Neuronal stem cell (in vitro differentiated cells): ENCODE results near the gene LRMDA.

Experiments used
- DNase-seq: peaks from one replicate; pipeline ENCODE4 v3.0.0-alpha.2; 2013; ENCODE audit warnings: low spot score
- H2AFZ ChIP-seq: one replicate; pipeline ENCODE4 v1.6.1; 2013; ENCODE audit warnings: mild to moderate bottlenecking, low read length, inconsistent platforms
- H2AK5ac ChIP-seq: 2 replicates; pipeline ENCODE4 v1.6.1; 2013; ENCODE audit warnings: low read depth, mild to moderate bottlenecking, inconsistent platforms, low read length, moderate library complexity, mixed read lengths
- H2BK120ac ChIP-seq: 2 replicates; pipeline ENCODE4 v1.6.1; 2013; ENCODE audit warnings: low read depth, mild to moderate bottlenecking, inconsistent platforms, low read length, moderate library complexity, mixed read lengths
- H2BK12ac ChIP-seq: one replicate; pipeline ENCODE4 v1.6.1; 2013; ENCODE audit warnings: low read length, inconsistent platforms
- H2BK15ac ChIP-seq: 2 replicates; pipeline ENCODE4 v1.6.1; 2013; ENCODE audit warnings: mild to moderate bottlenecking, low read length, inconsistent platforms, mixed read lengths
- H2BK5ac ChIP-seq: one replicate; pipeline ENCODE4 v1.6.1; 2013; ENCODE audit warnings: inconsistent platforms, mild to moderate bottlenecking, low read length, moderate library complexity
- H3K14ac ChIP-seq: one replicate; pipeline ENCODE4 v1.6.1; 2013; ENCODE audit warnings: low read length, inconsistent platforms
- H3K18ac ChIP-seq: 2 replicates; pipeline ENCODE4 v1.6.1; 2013; ENCODE audit warnings: low read length, inconsistent platforms
- H3K23ac ChIP-seq: 2 replicates; pipeline ENCODE4 v1.6.1; 2013; ENCODE audit warnings: low read depth, mild to moderate bottlenecking, mixed read lengths, low read length, inconsistent platforms; ENCODE audit not compliant: poor library complexity
- H3K27ac ChIP-seq: replicated peaks from 3 replicates; pipeline ENCODE4 v1.5.1; 2013; ENCODE audit warnings: low read length, inconsistent platforms
- H3K27me3 ChIP-seq, 3 experiments: 2 replicates each; pipeline ENCODE4 v1.6.1; 2013; ENCODE audit warnings: low read length in 3 of 3, mild to moderate bottlenecking in 2 of 3, inconsistent platforms in 1 of 3, low read depth in 1 of 3, mixed read lengths in 1 of 3, moderate library complexity in 1 of 3; ENCODE audit not compliant: control insufficient read depth in 3 of 3, insufficient read depth in 3 of 3
- H3K36me3 ChIP-seq, 2 donors: replicated peaks in 1 of 2; 2 replicates each; pipeline ENCODE4 v1.6.1; 2013; ENCODE audit warnings: low read length in 2 of 2; ENCODE audit not compliant: control insufficient read depth in 2 of 2, insufficient read depth in 2 of 2
- H3K4ac ChIP-seq: 2 replicates; pipeline ENCODE4 v1.6.1; 2013; ENCODE audit warnings: inconsistent platforms, mild to moderate bottlenecking, low read length, moderate library complexity
- H3K4me1 ChIP-seq, 2 donors: 1 replicate in 1 of 2; 2 replicates in 1 of 2; pipeline ENCODE4 v1.6.1; 2013; ENCODE audit warnings: low read length in 2 of 2, low read depth in 1 of 2; ENCODE audit not compliant: control insufficient read depth in 2 of 2, insufficient read depth in 1 of 2
- H3K4me2 ChIP-seq: one replicate; pipeline ENCODE4 v1.6.1; 2013; ENCODE audit warnings: mild to moderate bottlenecking, low read length, inconsistent platforms; ENCODE audit not compliant: insufficient read depth, poor library complexity, severe bottlenecking
- H3K4me3 ChIP-seq, 2 donors: 2 replicates each; pipeline ENCODE4 v1.5.1; 2013; ENCODE audit warnings: low read length in 2 of 2, mild to moderate bottlenecking in 2 of 2, inconsistent platforms in 1 of 2, moderate library complexity in 1 of 2
- H3K79me1 ChIP-seq: one replicate; pipeline ENCODE4 v1.6.1; 2013; ENCODE audit warnings: low read depth, mild to moderate bottlenecking, inconsistent platforms, low read length, moderate library complexity
- H3K9ac ChIP-seq: one replicate; pipeline ENCODE4 v1.6.1; 2013; ENCODE audit warnings: mild to moderate bottlenecking, low read depth, low read length, inconsistent platforms; ENCODE audit not compliant: poor library complexity
- H3K9me3 ChIP-seq, 2 donors: replicated peaks in 1 of 2; 2 replicates each; pipeline versions ENCODE3 to v1.6.1; 2013; ENCODE audit warnings: low read length in 2 of 2, mild to moderate bottlenecking in 2 of 2, inconsistent platforms in 1 of 2, low read depth in 1 of 2, mixed read lengths in 1 of 2, moderate library complexity in 1 of 2; ENCODE audit not compliant: control insufficient read depth in 2 of 2, insufficient read depth in 1 of 2
- H4K8ac ChIP-seq: one replicate; pipeline ENCODE4 v1.6.1; 2013; ENCODE audit warnings: low read depth, mild to moderate bottlenecking, inconsistent platforms, low read length, moderate library complexity
- H4K91ac ChIP-seq: one replicate; pipeline ENCODE4 v1.6.1; 2013; ENCODE audit warnings: low read length, low read depth, mild to moderate bottlenecking, inconsistent platforms; ENCODE audit not compliant: poor library complexity
- WGBS, 2 donors: extraction: QIAGEN DNeasy Blood & Tissue Kit; methylation state at CpG; one replicate each; pipeline ENCODE4 v1.1.7; 2013; ENCODE audit warnings: missing lambda C conversion rate in 2 of 2, mixed read lengths in 1 of 2; ENCODE audit not compliant: insufficient read length in 2 of 2, insufficient replicate concordance in 1 of 2; ENCODE audit errors: extremely low coverage in 2 of 2; 5-methylcytosine and 5-hydroxymethylcytosine counted together

The LRMDA gene

GRCh38 chr10:76558996-76559891 is 1127.8 kb downstream of the LRMDA start:
- Histone ChIP-seq H3K4ac (no peak overlapping the region), H3K23ac (no peak overlapping the region), H3K9me3 (no peaks in the 10 kb centered on the region), H2BK12ac (no peak overlapping the region), H2BK15ac (no peak overlapping the region), H3K4me2 (no peak overlapping the region), H3K9ac (no peak overlapping the region), H3K79me1 (no peaks in the 10 kb centered on the region), H3K14ac (no peak overlapping the region), H3K18ac (no peak overlapping the region), H3K4me3 (no peak overlapping the region), H3K4me1 (no peaks in the 10 kb centered on the region), H3K27ac (no peak overlapping the region), H4K8ac (no peak overlapping the region), H2AK5ac (no peak overlapping the region), H4K91ac (no peak overlapping the region), H2AFZ (no peak overlapping the region), H3K27me3 (no peaks in the 10 kb centered on the region), H2BK5ac (no peak overlapping the region), H3K36me3 (no peaks in the 10 kb centered on the region), H2BK120ac (no peak overlapping the region)
- DNase-seq = no peak
- no CpG with 5 or more reads among the region's 3 CpGs for WGBS, 2 donors

- H2BK120ac ChIP-seq = no peak overlapping the region
- no CpG with 5 or more reads among the region's 1 CpG for WGBS, 2 donors
- no peak overlapping the region for H3K4ac ChIP-seq
- no peak overlapping the region for H3K9ac ChIP-seq
- no peak overlapping the region for H4K8ac ChIP-seq
- H3K4me3 ChIP-seq = no peak overlapping the region
- H2BK5ac ChIP-seq = no peak overlapping the region
- no peaks in the 10 kb centered on the region for H3K9me3 ChIP-seq
- no peaks in the 10 kb centered on the region for H3K36me3 ChIP-seq
- no peak overlapping the region for H2AFZ ChIP-seq
- no peak for DNase-seq
- no peaks in the 10 kb centered on the region for H3K27me3 ChIP-seq
- no peak overlapping the region for H3K23ac ChIP-seq
- no peak overlapping the region for H3K18ac ChIP-seq
- no peak overlapping the region for H2BK12ac ChIP-seq
- H3K14ac ChIP-seq = no peak overlapping the region
- H3K4me2 ChIP-seq = no peak overlapping the region
- H3K27ac ChIP-seq = no peak overlapping the region
- H4K91ac ChIP-seq = no peak overlapping the region
- no peak overlapping the region for H2BK15ac ChIP-seq
- no peak overlapping the region for H2AK5ac ChIP-seq
- no peaks in the 10 kb centered on the region for H3K79me1 ChIP-seq
- no peaks in the 10 kb centered on the region for H3K4me1 ChIP-seq
These were observed 1128.4 kb downstream of the LRMDA start for GRCh38 chr10:76559892-76560220.

- Histone ChIP-seq H2BK120ac (no peak overlapping the region), H3K9me3 (no peaks in the 10 kb centered on the region), H3K9ac (no peak overlapping the region), H3K4ac (no peak overlapping the region), H4K91ac (no peak overlapping the region), H2AFZ (no peak overlapping the region), H4K8ac (no peak overlapping the region), H2AK5ac (no peak overlapping the region), H3K4me1 (no peaks in the 10 kb centered on the region), H3K79me1 (no peaks in the 10 kb centered on the region), H3K14ac (no peak overlapping the region), H3K23ac (no peak overlapping the region), H3K27me3 (no peaks in the 10 kb centered on the region), H3K4me3 (no peak overlapping the region), H2BK5ac (no peak overlapping the region), H3K18ac (no peak overlapping the region), H3K36me3 (no peaks in the 10 kb centered on the region), H2BK15ac (no peak overlapping the region), H3K4me2 (no peak overlapping the region), H3K27ac (no peak overlapping the region), H2BK12ac (no peak overlapping the region)
- DNase-seq = no peak
- no CpG with 5 or more reads among the region's 5 CpGs for WGBS, 2 donors
These were observed 1128.9 kb downstream of the LRMDA start for GRCh38 chr10:76560338-76560737.

- no peak overlapping the region for H2BK120ac ChIP-seq
- no peak overlapping the region for H2AK5ac ChIP-seq
- no peaks in the 10 kb centered on the region for H3K79me1 ChIP-seq
- no peaks in the 10 kb centered on the region for H3K4me1 ChIP-seq
- H2BK5ac ChIP-seq = no peak overlapping the region
- no peak overlapping the region for H3K4me3 ChIP-seq
- no peak overlapping the region for H3K18ac ChIP-seq
- H3K27ac ChIP-seq = no peak overlapping the region
- H4K91ac ChIP-seq = no peak overlapping the region
- no peak overlapping the region for H3K9ac ChIP-seq
- H3K23ac ChIP-seq = no peak overlapping the region
- H3K9me3 ChIP-seq = no peaks in the 10 kb centered on the region
- no peak overlapping the region for H3K4me2 ChIP-seq
- no peak for DNase-seq
- H4K8ac ChIP-seq = no peak overlapping the region
- H3K4ac ChIP-seq = no peak overlapping the region
- no peaks in the 10 kb centered on the region for H3K27me3 ChIP-seq
- no peak overlapping the region for H2AFZ ChIP-seq
- no peak overlapping the region for H2BK15ac ChIP-seq
- H2BK12ac ChIP-seq = no peak overlapping the region
- H3K36me3 ChIP-seq = no peaks in the 10 kb centered on the region
- no peak overlapping the region for H3K14ac ChIP-seq
These were observed 1131.9 kb downstream of the LRMDA start for GRCh38 chr10:76563286-76563685.
